Activated CD4-positive, alpha-beta T cell treated with anti-CD3 and anti-CD28 coated beads, Interleukin-2, amount 50 U/mL, for 1 hour (primary cell): Measurements from ENCODE around the gene THAP11.
"Not testable (repeated sequence)": the region's sequence is repeated elsewhere in the genome, so short reads cannot be mapped to it uniquely, and the experiment has no call there.

Experiments used
- DNase-seq: peaks from one replicate; pipeline ENCODE4 v3.0.0-alpha.2; 2020

THAP11 gene

DNA sequence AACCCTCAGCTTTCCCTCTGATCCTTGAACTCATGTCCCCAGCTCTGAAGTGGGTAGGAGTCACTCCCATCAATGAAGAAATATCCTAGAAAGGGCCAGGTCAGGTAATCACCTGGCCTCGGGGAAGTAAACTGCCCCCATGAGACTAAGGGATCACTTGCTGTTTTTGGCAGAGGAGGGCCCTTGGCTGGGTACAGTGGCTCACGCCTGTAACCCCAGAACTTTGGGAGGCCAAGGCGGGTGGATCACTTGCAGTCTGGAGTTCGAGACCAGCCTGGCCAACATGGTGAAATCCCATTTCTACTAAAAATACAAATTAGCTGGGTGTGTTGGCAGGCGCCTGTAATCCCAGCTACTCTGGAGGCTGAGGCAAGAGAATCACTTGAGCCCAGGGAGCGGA, 21.9 kb downstream of the THAP11 start:
- not testable (repeated sequence) for DNase-seq

DNA sequence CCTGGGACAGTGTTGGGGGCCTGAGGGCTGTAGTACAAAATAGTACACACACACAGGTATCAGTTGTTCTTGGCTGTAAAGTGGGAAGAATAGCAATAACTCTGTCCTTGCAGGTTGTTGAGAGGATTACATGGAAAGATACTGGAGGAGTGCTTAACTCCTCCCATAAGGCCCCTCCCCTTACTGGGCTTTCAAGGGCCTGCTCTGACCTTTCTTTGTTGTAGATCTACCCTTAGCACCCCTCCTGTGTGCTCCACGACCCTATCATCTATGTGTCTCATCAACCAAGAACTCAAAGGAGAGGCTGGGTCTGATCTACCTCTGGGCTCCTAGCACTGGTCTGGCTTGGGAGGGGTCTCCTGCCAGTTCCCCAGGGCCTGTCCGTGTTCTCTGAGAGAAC, 22.5 kb downstream of the THAP11 start:
- no peak for DNase-seq

DNA sequence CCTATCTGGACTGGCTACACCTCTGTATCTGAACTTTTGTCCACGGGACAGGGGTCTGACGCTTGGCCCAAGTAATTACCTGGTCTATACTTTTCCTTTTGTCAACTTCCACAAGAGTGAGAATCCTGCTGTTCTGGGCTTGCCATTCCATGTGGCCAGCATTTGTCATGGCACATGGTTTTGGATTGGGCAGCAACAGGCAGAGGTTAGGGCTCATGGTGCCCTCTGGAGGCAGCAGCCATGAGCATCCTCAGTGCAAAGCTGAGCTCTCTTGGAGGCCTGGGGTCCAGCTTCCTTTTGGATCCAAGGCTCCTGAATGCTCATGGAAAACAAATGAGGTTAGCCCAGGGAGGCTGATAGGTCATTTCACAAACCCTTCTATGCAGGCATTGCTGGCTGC, 23.2 kb downstream of the THAP11 start:
- peak; percentile 8 for DNase-seq

DNA sequence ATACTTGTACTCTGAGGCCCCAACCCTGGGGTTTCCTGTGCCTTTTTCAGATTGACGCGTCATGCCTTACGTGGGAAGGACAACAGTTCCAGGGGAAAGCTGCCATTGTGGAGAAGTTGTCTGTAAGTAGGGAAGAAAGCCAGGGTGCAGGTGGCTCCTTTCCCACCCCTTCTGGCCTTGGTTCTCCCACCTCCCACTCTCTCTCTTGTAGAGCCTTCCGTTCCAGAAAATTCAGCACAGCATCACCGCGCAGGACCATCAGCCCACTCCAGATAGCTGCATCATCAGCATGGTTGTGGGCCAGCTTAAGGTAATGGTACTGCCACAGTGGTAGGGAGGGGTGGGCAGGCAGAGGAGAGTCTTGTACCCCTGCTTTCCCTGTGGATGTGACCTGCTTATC, 26.2 kb downstream of the THAP11 start:
- no peak for DNase-seq

DNA sequence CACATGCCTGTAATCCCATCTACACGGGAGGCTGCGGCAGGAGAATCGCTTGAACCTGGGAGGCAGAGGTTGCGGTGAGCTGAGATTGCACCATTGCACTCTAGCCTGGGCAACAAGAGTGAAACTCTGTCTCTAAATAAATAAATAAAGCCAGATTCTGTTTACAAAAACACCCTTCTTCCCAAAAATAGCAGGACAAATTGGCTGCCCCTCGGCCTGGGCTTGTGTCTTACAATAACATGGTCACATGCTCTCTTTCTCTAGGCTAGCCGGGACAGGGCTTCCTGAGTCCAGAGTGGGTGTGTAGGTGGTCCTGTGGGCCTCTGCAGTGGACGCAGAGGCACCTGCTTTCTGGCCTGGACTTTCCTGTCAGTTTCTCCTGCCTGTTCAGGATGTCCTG, 27.5 kb downstream of the THAP11 start:
- no peak for DNase-seq

DNA sequence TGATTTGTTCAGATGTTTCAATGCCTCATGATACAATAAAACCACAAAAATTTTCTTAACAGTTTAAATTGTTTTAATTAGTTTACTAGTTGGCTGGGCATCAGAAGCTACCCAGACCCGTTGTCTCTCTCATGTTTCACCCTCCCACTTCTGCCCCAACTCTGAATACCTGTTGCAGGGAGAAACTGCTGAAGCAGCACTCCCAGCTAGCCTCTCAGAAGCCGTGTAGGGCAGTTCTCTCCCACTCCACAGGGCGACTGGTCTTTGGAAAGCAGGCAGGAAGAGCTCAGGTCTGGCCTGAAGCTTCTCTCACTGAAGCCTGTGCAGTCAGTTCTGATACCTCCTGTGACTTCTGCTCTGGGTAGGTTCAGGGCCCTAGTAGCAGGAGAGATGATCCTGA, 29.1 kb downstream of the THAP11 start:
- DNase-seq, result no peak

DNA sequence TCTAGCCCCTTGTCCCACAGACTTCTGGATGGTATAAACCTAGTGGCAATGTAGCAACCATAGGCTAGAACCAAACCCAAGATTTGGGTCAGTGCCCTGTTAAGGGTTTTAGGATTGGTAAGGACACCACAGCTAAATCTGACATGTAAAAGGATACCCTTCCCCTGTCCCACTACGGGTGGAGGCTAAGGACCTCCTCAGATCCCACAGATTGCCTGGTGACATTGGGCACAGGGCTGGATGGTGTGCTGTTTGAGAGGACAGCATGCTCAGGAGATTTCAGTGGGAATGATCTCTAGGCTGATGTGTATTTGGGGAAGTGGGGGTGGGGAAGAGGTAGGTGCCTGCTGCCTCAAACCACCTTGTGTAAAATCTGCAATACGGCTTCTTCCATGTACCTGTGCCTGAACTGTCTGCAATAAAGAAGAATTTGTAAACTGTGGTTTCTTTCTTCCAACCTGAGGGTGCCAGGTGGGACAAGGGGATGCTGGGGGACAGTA, 30.1 kb downstream of the THAP11 start:
- no peak for DNase-seq

DNA sequence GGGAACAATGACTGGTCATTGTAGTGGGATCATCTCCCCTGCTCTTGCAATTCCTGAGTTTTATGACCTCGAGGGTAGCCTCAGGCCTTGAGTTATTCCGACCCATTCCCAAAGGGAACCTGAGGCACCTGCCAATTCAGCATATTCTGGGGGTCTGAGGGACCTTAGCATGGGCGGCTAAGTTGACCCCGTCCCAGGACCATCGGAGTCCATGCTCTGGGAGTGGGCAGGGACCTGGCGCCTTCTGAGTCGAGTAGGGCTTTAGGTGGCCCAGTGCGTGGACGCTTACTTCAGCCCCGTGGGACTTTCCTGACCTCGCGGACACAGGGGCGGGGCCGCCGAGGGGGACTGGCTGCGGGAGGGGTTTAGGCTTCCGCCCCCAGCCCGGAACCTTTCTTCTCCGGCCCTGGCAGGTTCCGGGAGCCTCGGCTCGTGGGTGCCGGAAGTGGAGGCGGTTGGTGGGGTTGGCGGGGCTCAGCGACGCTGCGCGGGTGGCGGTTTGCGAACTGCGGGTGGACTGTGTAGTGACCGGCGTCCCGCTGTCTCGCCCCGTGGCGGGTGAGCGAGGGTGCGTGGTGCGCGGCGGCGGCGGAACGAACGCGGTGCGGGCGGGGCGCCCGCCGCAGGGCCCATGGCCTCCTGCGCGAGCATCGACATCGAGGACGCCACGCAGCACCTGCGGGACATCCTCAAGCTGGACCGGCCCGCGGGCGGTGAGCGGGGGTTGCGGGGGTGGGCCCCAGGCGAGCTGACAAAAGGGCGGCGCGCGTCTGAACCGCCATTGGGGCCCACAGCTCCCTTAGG, 30.7 kb downstream of the THAP11 start, which contains the start of gene EDC4:
Gene EDC4 (plus strand): TSS at position 422 of the 804 bp plus-strand sequence. CDS start 210 bp downstream, at position 632.
- DNase-seq, result peak; percentile 84

DNA sequence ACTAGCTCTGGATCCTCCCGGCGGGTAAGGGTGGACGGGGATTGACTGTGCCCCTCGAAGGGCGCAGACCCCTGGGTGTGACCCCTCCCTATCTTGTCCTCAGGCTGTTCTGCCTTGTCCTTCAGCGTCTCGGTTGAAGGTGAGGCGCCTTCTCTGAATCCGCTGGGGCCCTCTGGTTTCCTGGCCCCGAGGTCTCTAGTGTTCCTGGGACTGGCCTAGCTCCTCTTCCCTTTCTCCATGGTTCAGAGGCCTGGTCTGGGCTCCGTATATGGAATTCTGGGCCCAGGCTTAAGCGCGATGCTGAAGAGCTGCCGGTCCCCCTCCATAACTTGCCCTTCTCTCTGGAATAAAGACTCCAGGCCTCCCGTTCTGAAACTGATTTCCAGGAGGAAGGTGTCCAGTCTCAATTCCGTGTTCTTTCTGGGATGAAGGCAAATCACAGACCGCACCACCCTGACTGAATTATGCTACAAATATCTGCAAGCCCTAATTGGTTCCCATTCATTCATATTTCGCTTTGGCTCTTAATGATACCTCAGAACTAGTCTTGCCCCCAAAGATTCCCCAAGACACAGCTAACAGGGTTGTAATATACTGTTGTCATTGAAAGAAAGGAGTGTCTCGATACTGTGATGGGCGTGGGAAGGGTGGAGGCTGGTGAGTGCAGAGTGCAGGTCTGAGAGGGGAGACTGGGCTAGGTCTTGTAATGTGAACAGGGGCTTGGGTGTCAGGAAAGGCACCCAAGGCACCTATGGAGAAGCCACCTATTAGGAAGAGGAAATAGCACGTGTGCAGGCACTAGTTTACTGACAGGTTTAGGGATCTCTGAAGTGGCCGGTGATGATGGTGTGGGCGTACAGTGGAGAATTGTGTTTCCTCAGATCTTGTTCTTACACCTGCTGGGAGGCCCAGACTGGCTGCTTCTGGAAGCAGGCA, 31.6 kb downstream of the THAP11 start:
- DNase-seq, result no peak

DNA sequence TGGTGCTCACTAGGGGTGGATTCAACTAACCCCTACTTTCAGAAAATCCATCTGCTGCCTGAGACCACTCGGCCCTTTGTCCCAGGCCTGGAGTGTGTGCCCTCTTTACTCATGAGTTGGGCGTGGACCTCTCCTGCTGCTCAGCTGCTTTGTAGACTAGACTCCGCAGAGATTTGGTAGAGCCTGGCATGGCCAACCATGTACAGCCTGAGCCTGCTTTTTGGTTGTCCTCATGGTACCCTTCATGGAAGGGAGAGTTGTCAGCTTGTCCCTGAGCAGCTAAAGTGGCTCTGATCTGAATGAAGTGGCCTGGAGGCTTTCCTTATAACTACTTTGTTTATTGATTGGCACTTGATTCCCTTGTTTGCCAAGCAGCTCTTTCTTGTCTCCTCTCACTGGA, 32.3 kb downstream of the THAP11 start:
- no peak for DNase-seq

DNA sequence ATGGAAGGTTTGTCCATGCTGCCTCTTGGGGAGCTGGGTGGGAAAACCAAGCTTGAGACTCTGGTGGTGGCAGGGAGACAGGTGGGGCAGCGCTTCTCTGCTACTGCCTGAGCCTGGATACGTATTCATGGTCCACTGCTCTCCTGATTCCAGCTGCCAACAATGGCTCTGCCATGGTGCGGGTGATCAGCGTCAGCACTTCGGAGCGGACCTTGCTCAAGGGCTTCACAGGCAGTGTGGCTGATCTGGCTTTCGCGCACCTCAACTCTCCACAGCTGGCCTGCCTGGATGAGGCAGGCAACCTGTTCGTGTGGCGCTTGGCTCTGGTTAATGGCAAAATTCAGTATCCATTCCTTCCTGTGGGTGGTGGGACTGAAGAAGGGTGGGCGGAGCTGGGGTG, 34.9 kb downstream of the THAP11 start:
- DNase-seq, result no peak

DNA sequence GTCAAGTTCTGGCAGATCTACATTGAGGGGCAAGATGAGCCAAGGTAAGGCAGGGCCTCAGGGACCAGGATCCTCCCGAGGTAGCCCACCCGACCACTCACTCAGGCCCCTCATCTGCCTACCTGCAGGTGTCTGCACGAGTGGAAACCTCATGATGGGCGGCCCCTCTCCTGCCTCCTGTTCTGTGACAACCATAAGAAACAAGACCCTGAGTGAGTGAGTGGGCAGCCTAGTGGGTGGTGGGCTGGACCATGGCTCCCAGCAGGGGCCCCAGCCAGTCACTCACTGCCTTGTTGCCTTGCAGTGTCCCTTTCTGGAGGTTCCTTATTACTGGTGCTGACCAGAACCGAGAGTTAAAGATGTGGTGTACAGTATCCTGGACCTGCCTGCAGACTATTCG, 36.1 kb downstream of the THAP11 start:
- DNase-seq, result no peak

DNA sequence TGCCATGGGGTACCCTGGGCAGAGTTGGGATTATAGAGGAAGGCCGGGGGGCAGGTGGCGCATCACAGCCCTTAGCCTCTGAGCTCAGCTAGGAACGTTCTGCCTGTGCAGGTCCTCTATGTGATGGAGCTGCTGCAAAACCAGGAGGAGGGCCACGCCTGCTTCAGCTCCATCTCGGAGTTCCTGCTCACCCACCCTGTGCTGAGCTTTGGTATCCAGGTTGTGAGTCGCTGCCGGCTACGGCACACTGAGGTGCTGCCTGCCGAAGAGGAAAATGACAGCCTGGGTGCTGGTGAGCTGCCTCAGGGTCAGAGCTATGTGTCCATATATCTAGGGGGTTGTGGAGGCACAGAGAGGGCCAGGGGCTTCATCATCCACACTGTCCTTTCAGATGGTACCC, 36.7 kb downstream of the THAP11 start:
- no peak for DNase-seq

DNA sequence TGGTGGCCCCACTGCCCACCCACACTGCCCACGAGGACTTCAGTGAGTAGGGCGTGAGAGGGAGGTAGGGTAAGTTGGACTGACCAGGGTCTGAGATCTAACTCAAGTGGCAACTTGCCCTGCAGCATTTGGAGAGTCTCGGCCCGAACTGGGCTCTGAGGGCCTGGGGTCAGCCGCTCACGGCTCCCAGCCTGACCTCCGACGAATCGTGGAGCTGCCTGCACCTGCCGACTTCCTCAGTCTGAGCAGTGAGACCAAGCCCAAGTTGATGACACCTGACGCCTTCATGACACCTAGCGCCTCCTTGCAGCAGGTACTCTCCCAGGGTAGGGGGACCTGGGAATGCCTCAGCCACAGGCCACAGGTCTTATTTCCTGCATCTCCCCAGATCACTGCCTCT, 37.3 kb downstream of the THAP11 start:
- no peak for DNase-seq

DNA sequence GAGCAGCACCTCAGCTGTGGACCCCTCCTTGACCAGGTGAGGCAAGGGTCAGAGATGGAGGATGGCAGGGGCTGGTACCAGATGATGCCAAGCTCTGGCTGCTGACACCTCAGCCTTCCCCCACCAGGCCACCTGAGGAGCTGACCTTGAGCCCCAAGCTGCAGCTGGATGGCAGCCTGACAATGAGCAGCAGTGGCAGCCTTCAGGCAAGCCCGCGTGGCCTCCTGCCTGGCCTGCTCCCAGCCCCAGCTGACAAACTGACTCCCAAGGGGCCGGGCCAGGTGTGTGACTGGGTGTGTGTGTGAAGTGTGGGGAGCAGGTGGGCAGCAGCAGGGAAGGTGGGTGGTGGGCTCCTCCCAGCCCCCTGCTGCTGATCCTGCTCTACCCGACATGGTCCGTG, 37.8 kb downstream of the THAP11 start:
- DNase-seq, result no peak

DNA sequence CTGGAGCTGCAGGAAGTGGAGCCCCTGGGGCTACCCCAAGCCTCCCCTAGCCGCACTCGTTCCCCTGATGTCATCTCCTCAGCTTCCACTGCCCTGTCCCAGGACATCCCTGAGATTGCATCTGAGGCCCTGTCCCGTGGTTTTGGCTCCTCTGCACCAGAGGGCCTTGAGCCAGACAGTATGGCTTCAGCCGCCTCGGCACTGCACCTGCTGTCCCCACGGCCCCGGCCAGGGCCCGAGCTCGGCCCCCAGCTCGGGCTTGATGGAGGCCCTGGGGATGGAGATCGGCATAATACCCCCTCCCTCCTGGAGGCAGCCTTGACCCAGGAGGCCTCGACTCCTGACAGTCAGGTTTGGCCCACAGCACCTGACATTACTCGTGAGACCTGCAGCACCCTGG, 38.5 kb downstream of the THAP11 start:
- DNase-seq, result no peak

DNA sequence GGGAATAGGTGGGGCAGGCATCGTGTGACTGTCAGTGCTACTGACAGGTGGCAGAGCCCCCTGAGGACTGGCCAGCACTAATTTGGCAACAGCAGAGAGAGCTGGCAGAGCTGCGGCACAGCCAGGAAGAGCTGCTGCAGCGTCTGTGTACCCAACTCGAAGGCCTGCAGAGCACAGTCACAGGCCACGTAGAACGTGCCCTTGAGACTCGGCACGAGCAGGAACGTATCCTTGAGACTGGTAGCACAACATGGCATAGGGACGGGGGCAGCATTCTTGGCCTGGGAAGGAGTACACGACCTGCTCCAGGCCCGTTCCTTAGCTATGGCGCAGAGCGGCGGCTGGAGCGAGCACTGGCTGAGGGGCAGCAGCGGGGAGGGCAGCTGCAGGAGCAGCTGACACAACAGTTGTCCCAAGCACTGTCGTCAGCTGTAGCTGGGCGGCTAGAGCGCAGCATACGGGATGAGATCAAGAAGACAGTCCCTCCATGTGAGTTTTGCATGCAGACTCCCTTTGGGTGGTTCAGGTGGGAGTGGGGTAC, 39.6 kb downstream of the THAP11 start:
- DNase-seq, result no peak

DNA sequence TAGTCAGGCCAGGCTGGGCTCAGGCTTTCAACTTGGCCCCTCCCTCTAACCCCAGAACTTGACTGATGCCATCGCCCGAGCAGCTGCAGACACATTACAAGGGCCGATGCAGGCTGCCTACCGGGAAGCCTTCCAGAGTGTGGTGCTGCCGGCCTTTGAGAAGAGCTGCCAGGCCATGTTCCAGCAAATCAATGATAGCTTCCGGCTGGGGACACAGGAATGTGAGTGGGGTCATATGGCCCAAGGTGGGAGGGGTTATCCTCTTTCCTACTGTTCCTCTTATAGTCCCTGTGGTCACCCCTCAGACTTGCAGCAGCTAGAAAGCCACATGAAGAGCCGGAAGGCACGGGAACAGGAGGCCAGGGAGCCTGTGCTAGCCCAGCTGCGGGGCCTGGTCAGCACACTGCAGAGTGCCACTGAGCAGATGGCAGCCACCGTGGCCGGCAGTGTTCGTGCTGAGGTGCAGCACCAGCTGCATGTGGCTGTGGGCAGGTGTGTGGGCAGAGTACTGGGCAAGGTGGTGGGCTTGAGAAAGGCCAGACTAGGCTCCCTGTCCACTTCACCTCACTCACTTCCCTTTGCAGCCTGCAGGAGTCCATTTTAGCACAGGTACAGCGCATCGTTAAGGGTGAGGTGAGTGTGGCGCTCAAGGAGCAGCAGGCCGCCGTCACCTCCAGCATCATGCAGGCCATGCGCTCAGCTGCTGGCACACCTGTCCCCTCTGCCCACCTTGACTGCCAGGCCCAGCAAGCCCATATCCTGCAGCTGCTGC, 40.4 kb downstream of the THAP11 start:
- DNase-seq, result no peak

DNA sequence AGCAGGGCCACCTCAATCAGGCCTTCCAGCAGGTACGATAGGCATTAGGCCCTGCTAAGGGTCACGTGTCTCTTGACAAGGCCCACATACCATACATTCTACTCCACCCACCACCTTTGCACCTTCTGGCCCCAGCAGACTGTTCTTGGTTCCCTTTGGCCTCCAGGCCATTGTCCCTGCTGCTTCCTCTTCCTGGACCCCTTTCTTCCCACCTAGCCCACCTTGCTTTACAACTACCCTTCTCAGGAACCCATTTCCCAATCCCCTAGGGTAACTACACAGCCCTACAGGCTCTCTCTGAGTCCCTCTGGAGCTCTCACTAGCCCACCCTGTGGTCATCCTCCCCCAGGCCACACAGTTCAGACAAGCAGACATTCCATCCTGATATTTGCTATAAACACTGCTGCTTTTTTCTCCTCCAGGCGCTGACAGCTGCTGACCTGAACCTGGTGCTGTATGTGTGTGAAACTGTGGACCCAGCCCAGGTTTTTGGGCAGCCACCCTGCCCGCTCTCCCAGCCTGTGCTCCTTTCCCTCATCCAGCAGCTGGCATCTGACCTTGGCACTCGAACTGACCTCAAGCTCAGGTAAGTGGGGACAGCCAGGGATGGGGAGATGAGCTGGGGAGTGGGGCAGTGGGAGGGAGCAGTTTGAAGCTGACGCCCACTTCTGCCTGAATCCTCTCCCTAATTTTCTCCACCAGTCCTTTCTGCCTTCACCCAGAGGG, 41.2 kb downstream of the THAP11 start:
- DNase-seq, result no peak

DNA sequence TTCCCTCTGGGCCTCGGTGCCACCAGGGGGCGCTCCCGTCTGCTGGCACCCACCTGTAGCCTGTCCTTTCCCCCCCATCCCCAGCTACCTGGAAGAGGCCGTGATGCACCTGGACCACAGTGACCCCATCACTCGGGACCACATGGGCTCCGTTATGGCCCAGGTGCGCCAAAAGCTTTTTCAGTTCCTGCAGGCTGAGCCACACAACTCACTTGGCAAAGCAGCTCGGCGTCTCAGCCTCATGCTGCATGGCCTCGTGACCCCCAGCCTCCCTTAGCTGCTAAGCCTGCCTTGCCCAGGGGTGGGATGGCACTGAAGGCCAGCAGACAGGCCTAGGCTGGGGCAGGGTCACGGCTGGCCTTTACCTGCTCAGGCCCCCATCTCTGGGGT, 41.7 kb downstream of the THAP11 start:
- DNase-seq, result peak; percentile 77

DNA sequence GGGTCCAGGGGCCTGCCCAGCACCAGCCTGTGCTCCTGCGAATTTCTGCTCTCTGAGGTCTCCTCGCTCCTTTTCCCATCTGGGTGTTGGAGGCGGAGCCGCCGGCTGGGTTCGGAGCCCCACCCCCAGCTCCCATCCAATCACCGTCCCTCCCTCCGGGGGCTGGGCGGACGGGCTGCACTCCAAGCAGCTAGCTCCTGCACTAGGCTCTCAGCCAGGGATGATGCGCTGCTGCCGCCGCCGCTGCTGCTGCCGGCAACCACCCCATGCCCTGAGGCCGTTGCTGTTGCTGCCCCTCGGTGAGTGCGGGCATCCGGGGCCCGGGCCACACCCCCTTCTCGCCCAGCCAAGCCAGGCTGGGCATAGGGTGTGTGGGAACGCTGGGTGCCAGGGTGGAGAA, 42.6 kb downstream of the THAP11 start, which contains the start of gene NRN1L:
Gene NRN1L (plus strand): TSS at position 202 of the 400 bp plus-strand sequence. CDS start 19 bp downstream, at position 221.
- no peak for DNase-seq

DNA sequence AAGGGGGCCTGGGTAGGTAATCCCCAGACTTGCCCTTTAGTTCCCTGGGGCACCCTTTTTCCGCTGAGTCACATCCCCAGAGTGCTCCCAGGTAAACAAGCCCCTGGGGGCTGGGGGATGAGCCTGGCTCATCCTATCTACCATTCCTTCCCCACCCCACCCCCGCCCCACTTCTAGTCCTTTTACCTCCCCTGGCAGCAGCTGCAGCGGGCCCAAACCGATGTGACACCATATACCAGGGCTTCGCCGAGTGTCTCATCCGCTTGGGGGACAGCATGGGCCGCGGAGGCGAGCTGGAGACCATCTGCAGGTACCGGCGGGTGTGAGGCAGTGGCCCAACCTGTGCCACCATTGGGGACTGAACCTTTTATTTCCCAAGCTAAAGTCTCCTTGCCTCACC, 43.4 kb downstream of the THAP11 start:
- no peak for DNase-seq
